ENCODE results near the gene ZBTB7A.
"Not testable (repeated sequence)": the region's sequence is repeated elsewhere in the genome, so short reads cannot be mapped to it uniquely, and the experiment has no call there.

The ZBTB7A gene

DNA sequence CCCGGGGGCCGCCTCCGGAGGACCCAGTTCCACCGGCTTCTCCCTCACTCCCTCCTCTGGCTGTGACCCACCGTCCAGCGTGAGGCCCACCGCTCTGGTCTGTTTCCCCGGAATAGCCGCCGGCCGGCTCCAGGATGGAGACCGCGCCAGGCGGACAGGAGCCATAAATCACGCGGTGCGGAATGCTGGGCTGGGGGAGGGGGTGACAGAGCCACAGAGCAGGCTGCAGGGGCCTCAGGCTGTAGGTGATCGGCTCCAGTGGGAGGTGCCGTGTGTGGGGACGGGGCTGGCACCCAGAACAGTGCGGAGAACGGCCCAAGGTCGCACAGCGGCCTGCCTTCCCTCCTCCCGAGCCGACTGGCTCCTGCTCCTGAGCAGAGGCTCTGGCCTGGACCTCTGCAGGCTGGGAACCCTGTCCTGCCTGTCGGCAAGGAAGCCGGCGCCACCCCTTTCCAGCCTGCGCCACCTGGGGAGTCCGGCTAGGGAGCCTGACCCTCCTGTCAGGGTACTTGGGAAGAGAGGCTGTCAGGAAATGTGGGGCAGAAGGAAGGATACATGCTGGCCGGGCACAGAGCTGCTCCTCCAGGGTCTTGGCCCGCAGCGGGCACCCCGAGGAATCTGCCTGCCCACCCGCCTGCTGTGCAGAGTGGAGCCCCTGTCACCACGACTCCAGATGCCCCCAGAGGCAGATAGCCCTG lies 50.8 kb downstream of the ZBTB7A start:
- no peak for DNase-seq (ENCODE audit: low read depth)

DNA sequence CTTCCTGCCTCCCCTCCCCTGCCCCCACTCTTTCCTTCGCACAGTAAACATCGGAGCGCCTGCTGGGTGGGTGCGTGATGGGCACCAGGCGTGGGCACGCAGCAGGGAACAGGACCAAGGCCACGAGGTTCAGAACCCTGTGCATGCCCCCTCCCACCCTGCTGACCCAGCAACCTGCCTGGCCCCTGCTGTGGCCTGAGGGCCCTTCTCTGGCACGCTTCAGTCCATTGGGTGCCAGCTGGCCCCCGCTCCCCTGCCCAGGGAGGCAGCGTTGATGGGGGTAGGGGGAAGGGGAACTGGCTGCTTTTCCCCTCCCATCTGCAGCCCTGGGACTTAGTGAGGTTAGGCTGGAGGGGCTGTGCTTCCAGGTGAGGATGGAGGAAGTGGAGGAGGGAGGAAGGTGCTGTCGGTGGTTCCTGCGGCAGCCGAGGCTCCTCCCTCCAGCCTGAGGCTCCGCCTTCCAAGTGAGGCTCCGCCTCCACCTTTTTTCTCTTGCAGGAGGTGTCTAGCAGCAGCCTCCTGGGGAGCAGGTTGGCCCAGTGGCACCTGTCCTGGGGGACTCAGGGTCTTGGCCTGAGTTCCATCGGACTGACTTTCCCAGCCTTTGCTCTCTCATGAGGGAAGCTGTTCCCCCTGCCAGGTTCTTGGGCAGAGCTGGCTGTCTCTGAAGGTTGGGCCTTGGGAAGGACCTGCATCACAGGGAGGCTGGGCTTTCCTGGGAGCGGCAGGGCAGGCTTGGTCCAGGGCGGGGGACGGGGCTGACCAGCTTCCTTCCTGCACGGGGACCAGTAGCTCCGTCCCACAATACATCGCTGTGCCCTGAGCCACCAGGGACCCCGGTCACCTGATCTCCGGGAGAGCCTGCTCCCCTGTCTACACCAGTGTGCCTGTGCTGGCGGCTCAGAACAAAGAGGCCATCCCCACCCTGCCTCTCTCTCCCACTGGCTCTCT lies 51.9 kb downstream of the ZBTB7A start:
- DNase-seq (ENCODE audit: low read depth): no peak

DNA sequence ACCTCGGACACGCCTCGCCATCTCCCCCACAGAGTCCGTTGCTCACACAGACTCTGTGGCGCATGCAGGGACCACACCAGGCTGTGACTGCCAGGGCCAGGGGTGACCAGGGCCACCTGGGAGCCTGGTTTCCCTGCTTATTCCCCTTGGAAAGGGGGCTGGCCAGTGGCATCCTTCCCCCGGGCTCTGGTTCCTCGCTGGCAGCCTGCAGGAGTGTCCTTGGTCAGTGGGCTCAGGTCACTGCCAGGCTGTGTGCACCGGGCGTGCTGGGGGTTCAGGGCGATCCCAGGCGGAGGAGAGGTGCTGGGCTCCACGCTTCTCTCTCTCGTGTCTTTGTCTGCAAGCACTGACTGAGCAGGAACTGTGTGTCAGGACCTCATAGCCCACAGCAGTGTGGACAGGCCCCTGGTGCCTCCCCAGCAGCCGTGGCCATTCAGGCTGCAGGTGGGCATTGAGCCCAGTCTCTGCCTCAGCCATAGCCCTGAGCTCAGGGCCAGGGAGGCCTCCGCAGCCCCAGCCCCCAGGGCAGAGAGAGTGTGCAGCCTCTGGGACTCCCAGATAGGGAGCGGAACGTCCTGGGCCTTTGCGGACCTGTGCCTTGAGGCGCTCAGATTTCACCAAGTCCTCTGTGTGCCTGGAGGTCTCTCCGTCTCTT lies 52.7 kb downstream of the ZBTB7A start:
- no peak for DNase-seq (ENCODE audit: low read depth)

DNA sequence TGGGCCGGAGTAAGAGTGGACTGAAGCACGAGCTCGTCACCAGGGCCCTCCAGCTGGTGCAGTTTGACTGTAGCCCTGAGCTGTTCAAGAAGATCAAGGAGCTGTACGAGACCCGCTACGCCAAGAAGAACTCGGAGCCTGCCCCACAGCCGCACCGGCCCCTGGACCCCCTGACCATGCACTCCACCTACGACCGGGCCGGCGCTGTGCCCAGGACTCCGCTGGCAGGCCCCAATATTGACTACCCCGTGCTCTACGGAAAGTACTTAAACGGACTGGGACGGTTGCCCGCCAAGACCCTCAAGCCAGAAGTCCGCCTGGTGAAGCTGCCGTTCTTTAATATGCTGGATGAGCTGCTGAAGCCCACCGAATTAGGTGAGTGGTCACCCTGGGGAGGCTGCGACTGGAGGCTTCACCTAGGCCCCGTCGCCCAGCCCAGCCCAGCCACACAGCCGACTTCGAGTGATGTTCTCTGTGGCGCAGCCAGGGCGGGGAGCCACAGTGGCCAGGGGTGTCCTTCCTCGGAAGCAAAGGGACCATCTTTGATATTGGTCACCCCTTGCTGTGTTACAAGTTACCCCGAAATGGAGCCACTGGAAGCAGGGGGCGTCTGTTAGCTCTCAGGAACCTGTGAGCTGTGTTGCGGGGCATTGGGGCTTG lies 53.6 kb downstream of the ZBTB7A start:
- DNase-seq (ENCODE audit: low read depth): no peak

DNA sequence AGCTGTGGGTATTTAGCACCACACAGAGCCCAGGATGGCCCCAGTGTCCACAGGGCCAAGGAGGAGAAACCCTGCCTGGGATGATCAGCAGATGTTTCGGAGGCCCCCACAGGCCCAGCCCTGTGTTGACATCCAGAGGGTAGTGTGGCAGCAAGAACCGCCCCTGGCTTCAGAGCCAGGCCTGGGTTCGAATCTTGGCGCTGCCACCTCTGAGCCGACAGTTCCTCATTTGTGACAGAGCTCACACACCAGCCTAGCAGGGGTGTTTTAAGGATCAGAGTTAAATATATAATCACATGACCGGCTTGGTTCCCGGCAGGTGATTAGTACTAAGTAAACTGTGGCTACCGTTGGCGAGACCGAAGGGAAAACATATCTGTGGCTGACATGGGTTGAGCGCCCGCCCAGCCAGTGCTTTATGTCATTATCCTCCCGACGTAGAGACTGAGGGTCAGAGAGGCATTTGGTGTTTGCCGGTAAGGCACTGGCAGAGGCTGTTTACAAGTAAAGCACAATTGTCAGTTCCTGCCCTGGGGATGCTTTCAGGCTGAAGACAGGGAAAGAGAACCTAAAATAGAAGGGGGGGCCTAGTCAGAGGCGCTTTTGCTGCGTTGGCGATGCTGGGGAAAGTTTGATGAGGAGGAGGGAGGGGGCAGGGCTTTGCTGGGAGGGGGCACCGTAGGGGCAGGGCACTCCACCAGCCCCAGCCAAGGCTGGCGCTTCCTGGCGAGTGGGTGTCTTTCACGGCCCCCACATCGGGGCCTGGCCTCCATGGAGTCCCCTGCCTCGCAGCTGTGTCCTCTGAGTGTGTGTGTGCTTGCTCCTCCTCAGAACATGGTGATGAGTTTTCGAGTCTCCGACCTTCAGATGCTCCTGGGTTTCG lies 54.4 kb downstream of the ZBTB7A start:
- no peak for DNase-seq (ENCODE audit: low read depth)

DNA sequence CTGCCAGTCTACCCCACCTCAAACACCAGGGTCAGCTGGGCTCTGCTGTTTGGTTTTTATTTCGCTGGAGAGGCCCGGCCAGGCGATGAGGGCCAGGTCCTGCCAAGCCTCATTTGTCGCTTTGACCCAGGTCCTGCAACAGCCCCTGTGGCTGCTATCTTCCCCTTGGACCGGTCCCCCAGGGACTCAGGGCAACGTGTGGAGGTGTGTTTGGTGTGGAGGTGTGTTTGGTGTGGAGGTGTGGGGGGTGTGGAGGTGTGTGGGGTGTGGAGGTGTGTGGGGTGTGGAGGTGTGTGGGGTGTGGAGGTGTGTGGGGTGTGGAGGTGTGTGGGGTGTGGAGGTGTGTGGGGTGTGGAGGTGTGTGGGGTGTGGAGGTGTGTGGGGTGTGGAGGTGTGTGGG lies 55.3 kb downstream of the ZBTB7A start:
- DNase-seq (ENCODE audit: low read depth): not testable (repeated sequence)

GRCh38 chr19:4010808-4011110 lies 55.9 kb downstream of the ZBTB7A start:
- DNase-seq (ENCODE audit: low read depth): no peak

GRCh38 chr19:4009990-4010807 lies 56.5 kb downstream of the ZBTB7A start:
- no peak for DNase-seq (ENCODE audit: low read depth)

DNA sequence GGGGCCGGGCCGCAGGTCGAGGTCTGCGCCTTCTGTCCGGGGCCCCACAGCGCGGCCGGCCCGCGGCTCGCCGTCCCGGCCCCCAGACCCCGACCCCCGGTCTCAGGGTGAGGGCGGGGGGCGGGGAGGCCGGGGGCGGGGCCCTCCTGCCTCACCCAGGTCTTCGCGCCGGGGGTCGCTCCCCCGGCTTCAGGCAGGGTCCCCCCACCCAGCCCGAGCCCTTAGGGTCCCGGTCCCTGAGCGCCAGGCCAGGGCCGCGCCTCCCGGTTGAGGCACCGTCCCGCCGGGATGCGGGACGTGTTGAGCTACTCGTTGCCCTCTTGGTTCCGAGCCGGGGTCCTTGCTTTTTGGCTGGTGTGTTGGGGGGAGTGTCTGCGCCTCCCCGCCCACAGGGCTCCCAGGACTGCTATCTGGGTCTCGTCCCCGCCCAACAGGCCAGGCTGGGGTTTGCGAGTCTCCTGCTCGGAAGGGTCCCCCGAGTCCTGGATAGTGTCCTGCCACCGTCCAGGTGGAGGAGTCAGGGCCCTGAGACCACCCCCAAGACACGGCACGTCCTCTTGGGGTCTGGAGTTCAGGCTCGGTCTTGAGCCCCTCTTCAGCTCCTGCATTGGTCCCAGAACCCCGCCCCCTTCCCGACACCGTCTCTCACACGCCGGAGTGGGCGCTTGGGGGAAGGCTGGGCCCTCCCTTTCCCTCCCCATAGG lies 58.7 kb downstream of the ZBTB7A start:
- no peak for DNase-seq (ENCODE audit: low read depth)

GRCh38 chr19:4007021-4007835 lies 59.5 kb downstream of the ZBTB7A start, which contains the start of gene PIAS4:
Gene PIAS4 (plus strand): TSS chr19:4007736. CDS start chr19:4007761, 25 bp downstream.
- peak; percentile 97 for DNase-seq (ENCODE audit: low read depth)

- DNase-seq (ENCODE audit: low read depth): not testable (repeated sequence)
Measured at GRCh38 chr19:4005436-4005835, 61.3 kb downstream of the ZBTB7A start.

DNA sequence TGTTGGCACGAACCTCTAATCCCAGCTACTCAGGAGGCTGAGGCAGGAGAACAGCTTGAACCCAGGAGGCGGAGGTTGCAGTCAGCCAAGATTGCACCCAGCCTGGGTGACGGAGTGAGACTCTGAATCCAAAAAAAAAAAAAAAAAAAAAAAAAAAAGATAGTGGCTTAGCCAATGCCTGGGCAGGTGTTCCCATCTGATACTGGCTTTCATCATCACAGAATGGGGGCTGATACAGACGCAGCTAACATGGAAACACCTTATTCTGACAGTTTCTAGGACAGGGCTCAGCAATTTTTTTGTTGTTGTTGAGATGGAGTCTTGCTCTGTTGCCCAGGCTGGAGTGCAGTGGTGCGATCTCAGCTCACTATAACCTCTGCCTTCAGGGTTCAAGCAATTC lies 65.9 kb downstream of the ZBTB7A start:
- DNase-seq (ENCODE audit: low read depth): not testable (repeated sequence)

DNA sequence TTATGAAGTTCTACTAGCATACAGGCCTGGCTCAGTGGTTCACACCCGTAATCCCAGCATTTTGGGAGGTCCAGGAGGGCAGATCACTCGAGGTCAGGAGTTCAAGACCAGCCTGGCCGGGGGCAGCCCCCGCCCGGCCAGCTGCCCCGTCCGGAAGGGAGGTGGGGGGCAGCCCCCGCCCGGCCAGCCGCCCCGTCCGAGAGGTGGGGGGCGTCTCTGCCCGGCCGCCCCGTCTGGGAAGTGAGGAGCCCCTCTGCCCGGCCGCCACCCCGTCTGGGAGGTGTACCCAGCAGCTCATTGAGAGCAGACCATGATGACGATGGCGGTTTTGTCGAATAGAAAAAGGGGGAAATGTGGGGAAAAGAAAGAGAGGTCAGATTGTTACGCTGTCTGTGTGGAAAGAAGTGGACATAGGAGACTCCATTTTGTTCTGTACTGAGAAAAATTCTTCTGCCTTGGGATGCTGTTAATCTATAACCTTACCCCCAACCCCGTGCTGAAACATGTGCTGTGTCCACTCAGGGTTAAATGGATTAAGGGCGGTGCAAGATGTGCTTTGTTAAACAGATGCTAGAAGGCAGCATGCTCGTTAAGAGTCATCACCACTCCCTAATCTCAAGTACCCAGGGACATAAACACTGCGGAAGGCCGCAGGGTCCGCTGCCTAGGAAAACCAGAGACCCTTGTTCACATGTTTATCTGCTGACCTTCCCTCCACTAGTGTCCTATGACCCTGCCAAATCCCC lies 67.9 kb downstream of the ZBTB7A start:
- DNase-seq (ENCODE audit: low read depth): not testable (repeated sequence)

DNA sequence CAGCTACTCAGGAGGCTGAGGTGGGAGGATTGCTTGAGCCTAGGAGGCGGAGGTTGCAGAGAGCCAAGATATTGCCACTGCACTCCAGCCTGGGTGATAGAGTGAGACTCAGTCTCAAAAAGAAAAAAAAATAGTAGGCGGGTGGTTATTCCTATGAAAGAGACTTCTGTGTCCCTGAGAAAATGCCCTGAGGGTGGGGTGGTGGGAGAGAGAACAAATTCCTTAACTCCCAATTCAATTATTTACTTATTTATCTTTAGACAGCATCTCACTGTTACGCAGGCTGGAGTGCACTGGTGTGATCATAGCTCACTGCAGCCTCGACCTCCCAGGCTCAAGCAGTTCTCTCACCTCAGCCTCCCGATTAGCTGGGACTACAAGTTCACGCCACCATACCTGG lies 71.1 kb downstream of the ZBTB7A start:
- DNase-seq (ENCODE audit: low read depth): no peak

All from activated gamma-delta T cell treated with anti-CD3 and anti-CD28 coated beads, Interleukin-2, amount 50 U/mL, for 16 hours (primary cell).